Vagina (tissue), 2 donors: ENCODE results near the gene DNAJB4. TPM values are rescaled to one million over a fixed set of nuclear protein-coding genes. Genes with fewer than 3 reads are reported as not detected.

Experiments
- DNase-seq, 2 donors: peaks; one replicate each; pipeline ENCODE4 v3.0.0-alpha.2; 2017; ENCODE audit errors: extremely low spot score in 2 of 2
- H3K27ac ChIP-seq: fragments of 200-600 bp; sonication (generic); one replicate; pipeline ENCODE4 v1.5.1; 2019
- H3K27me3 ChIP-seq: fragments of 200-600 bp; sonication (generic); one replicate; pipeline ENCODE4 v1.5.1; 2019
- H3K36me3 ChIP-seq, 2 donors: fragments of 200-600 bp; sonication (generic); one replicate each; pipeline ENCODE4 v1.5.1; 2017 to 2019
- H3K4me1 ChIP-seq: fragments of 200-600 bp; sonication (generic); one replicate; pipeline ENCODE4 v1.5.1; 2019
- H3K4me3 ChIP-seq, 2 donors: fragments of 200-600 bp; sonication (generic); 1 replicate in 1 of 2; 2 replicates in 1 of 2; pipeline ENCODE4 v1.5.1; 2016 to 2019
- H3K9me3 ChIP-seq: fragments of 200-600 bp; sonication (generic); one replicate; pipeline ENCODE4 v1.5.1; 2019
- POLR2A ChIP-seq, 2 donors: fragments of 450-650 bp; IDR thresholded peaks; one replicate each; pipeline ENCODE4 v1.6.1; 2017; ENCODE audit warnings: antibody characterized with exemption in 2 of 2, mild to moderate bottlenecking in 2 of 2, moderate library complexity in 2 of 2
- POLR2AphosphoS5 ChIP-seq, 2 donors: sonication (generic); formaldehyde crosslinking; IDR thresholded peaks; one replicate each; pipeline ENCODE4 v1.9.0; 2017; ENCODE audit warnings: antibody characterized with exemption in 2 of 2, mild to moderate bottlenecking in 2 of 2, low read depth in 1 of 2; ENCODE audit not compliant: insufficient read depth in 1 of 2
- intact Hi-C: fragments of 100-400 bp; cut with DNase I; formaldehyde crosslinking; loops from one replicate; pipeline ENCODE4 v1.15.1; 2023
- total RNA-seq: library from RNA; depleted of rRNA; stranded (reverse); fragments of >200 nt; gene quantifications from one replicate; pipeline ENCODE4 v1.2.3, GENCODE V29; 2016
- TF ChIP-seq, protein P1 (sequence below), 3 experiments: fragments of 450-650 bp in 2 of 3; fragments of 200-600 bp in 1 of 3; sonication (generic) in 1 of 3; IDR thresholded peaks; one replicate each; pipeline ENCODE4 v1.5.1; 2017 to 2019; ENCODE audit warnings: antibody characterized with exemption in 3 of 3, mild to moderate bottlenecking in 2 of 3, moderate library complexity in 2 of 3

The DNAJB4 gene
- total RNA-seq, 1 donor from 2014 or later, result 20.9 TPM

DNA sequence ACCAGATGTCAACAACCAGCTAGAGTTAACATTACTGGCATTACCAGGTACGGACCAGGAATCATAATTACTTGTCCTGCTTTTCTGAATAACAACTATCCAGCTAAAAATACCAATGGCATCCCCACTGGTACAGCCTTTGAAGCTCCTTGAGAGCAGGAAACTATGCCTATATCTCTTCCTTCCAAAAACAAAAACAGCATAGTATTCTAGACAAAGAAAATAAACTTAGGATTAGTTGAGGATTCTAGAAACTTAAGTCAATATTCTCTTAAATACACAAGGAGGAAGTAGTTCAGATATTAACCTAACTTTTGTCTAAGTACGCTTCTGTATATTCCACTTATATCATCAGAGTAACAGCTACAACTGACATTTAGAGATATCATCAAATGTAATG, 28.8 kb upstream of the DNAJB4 start:
- DNase-seq, result no peak
- no peaks in the 10 kb centered on the region for H3K27me3 ChIP-seq
- intact Hi-C loops, result no loop called here
- H3K36me3 ChIP-seq, result no peaks in the 10 kb centered on the region
- H3K27ac ChIP-seq, result peak overlapping the region; percentile 92
- no peaks in the 10 kb centered on the region for H3K9me3 ChIP-seq
- peaks cover 67% of the 10 kb centered on the region for H3K4me1 ChIP-seq
- peak overlapping the region; percentile 67 to 73 for H3K4me3 ChIP-seq
- TF ChIP-seq POLR2AphosphoS5 (IDR thresholded peaks at IDR 0.05; ENCODE audit: insufficient read depth in 1 of 2, low read depth in 1 of 2), result no peak
- no peak for TF ChIP-seq POLR2A (IDR thresholded peaks at IDR 0.05)
- TF ChIP-seq, protein P1, sequence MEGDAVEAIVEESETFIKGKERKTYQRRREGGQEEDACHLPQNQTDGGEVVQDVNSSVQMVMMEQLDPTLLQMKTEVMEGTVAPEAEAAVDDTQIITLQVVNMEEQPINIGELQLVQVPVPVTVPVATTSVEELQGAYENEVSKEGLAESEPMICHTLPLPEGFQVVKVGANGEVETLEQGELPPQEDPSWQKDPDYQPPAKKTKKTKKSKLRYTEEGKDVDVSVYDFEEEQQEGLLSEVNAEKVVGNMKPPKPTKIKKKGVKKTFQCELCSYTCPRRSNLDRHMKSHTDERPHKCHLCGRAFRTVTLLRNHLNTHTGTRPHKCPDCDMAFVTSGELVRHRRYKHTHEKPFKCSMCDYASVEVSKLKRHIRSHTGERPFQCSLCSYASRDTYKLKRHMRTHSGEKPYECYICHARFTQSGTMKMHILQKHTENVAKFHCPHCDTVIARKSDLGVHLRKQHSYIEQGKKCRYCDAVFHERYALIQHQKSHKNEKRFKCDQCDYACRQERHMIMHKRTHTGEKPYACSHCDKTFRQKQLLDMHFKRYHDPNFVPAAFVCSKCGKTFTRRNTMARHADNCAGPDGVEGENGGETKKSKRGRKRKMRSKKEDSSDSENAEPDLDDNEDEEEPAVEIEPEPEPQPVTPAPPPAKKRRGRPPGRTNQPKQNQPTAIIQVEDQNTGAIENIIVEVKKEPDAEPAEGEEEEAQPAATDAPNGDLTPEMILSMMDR (IDR thresholded peaks at IDR 0.05), result no peak

DNA sequence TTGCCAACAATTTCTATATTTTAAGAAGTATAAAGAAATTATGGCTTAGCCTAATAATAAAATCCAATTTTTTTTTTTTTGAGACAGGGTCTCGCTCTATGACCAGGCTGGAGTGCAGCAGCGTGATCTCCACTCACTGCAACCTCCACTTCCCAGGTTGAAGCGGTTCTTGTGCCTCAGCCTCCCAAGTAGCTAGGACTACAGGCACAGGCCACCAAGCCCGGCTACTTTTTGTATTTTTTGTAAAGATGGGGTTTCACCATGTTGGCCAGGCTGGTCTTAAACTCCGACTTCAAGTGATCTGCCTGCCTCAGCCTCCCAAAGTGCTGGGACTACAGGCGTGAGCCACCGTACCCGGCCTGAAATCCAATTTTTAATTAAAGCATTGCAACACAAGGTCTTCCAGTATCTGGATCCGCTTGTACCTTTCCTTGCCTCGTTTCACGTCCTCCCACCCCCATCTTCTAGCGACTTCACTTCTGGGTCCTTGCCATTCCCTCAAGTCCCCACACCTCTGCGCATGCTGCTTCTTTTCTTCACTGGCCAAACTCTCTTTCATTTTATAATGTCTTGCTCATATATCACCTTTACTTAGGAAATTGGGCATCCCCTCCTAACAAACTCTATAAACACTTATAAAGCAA, 28.2 kb upstream of the DNAJB4 start:
- TF ChIP-seq POLR2A (IDR thresholded peaks at IDR 0.05) (no peak), POLR2AphosphoS5 (IDR thresholded peaks at IDR 0.05; ENCODE audit: insufficient read depth in 1 of 2, low read depth in 1 of 2) (no peak)
- TF ChIP-seq, protein P1 (IDR thresholded peaks at IDR 0.05), result no peak
- intact Hi-C loops, result no loop called here
- no peak for DNase-seq
- Histone ChIP-seq H3K4me1 (peaks cover 63% of the 10 kb centered on the region), H3K4me3 (peak overlapping the region; percentile 67 to 73), H3K9me3 (no peaks in the 10 kb centered on the region), H3K27ac (peak overlapping the region; percentile 92), H3K36me3 (no peaks in the 10 kb centered on the region), H3K27me3 (no peaks in the 10 kb centered on the region)

DNA sequence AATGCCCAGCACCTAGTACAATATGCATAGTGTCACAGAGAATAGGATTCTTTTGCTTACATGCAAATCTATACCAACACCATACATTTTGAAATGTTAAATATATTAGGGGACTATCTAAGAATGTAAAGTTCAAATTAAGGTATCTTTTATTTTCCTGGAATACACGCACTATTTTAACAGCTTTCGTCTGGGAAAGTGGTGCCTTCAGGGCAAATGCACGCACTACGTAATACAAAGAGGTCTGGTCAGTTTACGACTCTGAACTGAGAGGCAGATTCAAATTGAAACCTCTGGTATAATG, 26.8 kb upstream of the DNAJB4 start:
- H3K9me3 ChIP-seq, result no peaks in the 10 kb centered on the region
- H3K27me3 ChIP-seq, result no peaks in the 10 kb centered on the region
- peaks cover 55% of the 10 kb centered on the region for H3K4me1 ChIP-seq
- H3K27ac ChIP-seq, result peak overlapping the region; percentile 92
- no peak for TF ChIP-seq POLR2AphosphoS5 (IDR thresholded peaks at IDR 0.05; ENCODE audit: insufficient read depth in 1 of 2, low read depth in 1 of 2)
- TF ChIP-seq, protein P1 (IDR thresholded peaks at IDR 0.05), result no peak
- no peak for TF ChIP-seq POLR2A (IDR thresholded peaks at IDR 0.05)
- intact Hi-C loops, result loop anchor here (2.0 kb wide), 1 partner anchor 27 kb away; the partner anchor contains the start of gene DNAJB4
- no peaks in the 10 kb centered on the region for H3K36me3 ChIP-seq
- DNase-seq, result no peak
- peak overlapping the region; percentile 67 to 73 for H3K4me3 ChIP-seq

DNA sequence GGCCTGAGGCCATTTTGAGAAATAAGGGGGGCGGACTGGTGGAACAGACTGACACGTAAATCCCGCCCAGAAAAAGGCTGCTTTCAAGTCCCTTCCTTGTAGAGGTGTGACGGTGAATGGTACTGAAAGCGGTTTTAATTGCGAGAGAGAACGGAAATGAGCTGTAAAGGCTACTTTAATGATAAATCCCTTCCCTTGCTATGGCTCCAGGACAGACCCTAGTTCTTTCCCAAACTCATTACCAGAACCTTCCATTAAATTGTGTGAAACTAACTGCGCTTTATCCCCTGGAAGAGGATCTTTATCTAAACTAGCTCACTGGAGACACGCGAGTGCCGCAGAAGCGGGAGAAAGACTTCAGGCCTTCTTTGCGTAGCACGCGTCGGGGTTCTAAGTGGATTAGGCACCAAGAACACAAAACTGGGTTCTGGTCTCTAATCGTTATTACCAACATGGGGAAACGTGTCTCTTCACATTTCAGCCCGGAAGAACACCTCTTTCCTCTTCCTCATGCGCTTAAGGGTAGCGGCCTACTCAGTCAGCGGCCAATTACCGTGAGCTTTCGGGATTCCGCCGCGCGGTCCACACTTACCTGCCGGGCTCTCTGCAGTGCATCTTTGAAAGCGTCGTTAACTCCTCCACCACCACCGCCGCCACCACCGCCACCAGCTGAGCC, 26.3 kb upstream of the DNAJB4 start:
- H3K27ac ChIP-seq, result peak overlapping the region; percentile 92
- no peaks in the 10 kb centered on the region for H3K27me3 ChIP-seq
- DNase-seq, result peak in 1 of 2 donors; percentile 90
- H3K4me1 ChIP-seq, result peaks cover 52% of the 10 kb centered on the region
- H3K36me3 ChIP-seq, result no peaks in the 10 kb centered on the region
- TF ChIP-seq POLR2A (IDR thresholded peaks at IDR 0.05) (peak in 1 of 2 donors; percentile 31), POLR2AphosphoS5 (IDR thresholded peaks at IDR 0.05; ENCODE audit: insufficient read depth in 1 of 2, low read depth in 1 of 2) (peak in 1 of 2 donors; percentile 50)
- TF ChIP-seq, protein P1 (IDR thresholded peaks at IDR 0.05), result no peak
- no peaks in the 10 kb centered on the region for H3K9me3 ChIP-seq
- intact Hi-C loops, result loop anchor here (2.0 kb wide), 1 partner anchor 26 kb away; the partner anchor contains the start of gene DNAJB4
- peak overlapping the region; percentile 67 to 73 for H3K4me3 ChIP-seq
